WI38 (cell line): ENCODE results near the gene SLAMF6.

Experiments
- H3K4me3 ChIP-seq: 2 replicates; pipeline ENCODE4 v1.5.1; 2011; ENCODE audit warnings: low read depth, mild to moderate bottlenecking, control low read depth, low read length
- CTCF ChIP-seq: IDR thresholded peaks from 2 replicates; pipeline ENCODE4 v1.5.1; 2012; ENCODE audit warnings: low read depth, mild to moderate bottlenecking, control low read depth, low read length

Gene SLAMF6

GRCh38 chr1:160467576-160467975, 55.5 kb downstream of the SLAMF6 start:
- H3K4me3 ChIP-seq, result no peak overlapping the region

DNA sequence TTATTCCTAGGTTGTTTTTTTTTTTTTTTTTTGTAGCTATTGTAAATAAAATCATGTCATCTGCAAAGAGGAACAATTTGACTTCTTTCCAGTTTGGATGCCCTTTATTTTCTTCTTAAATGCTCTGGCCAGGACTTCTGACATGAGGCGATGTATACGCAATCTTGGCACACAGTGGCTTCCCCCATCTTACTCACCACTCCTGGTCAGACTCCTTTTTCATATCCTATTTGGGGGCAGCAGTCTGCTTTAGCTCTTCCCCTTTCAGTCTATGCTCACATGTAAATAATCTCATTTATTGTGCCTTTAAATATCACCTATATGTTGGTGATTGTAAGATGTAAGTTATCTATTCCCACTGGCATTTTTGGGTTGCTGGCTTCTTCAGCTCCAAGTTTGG, 56.1 kb downstream of the SLAMF6 start:
- H3K4me3 ChIP-seq, result no peak overlapping the region
- no peak for TF ChIP-seq CTCF

More at GRCh38 chr1:160467576-160467975, 55.5 kb downstream of the SLAMF6 start:
- no peak for TF ChIP-seq CTCF

GRCh38 chr1:160465123-160465522, 57.9 kb downstream of the SLAMF6 start:
- TF ChIP-seq CTCF, result no peak
- no peak overlapping the region for H3K4me3 ChIP-seq

DNA sequence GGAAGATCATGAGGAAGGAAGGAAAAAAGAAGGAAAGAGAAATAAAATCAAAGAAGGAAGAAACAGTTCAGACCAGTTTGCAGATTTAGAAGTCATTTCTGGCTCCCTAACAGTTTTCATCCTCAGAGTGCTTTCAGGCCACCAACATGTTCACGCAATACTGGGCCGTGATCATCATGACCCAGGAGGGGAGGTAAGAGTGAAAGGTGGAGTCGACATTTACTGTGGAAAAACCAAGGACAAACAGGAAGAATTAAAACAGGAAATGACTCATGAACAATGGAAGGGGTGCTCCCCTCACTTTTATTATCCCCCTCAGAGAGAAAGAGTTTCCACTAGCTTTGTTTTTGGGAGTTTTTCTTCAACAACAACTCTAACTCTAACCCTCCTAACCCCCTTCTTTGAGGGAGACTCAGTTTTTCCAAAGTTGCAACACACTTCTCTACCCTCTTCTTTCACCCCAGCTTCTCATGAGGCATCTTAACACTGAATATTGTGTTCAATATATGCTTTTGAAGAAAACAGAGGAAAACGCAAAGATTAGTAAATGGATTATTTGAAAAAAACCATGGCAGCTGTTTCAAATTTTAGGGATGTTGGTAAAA, 62.3 kb downstream of the SLAMF6 start:
- TF ChIP-seq CTCF, result no peak
- H3K4me3 ChIP-seq, result no peak overlapping the region

DNA sequence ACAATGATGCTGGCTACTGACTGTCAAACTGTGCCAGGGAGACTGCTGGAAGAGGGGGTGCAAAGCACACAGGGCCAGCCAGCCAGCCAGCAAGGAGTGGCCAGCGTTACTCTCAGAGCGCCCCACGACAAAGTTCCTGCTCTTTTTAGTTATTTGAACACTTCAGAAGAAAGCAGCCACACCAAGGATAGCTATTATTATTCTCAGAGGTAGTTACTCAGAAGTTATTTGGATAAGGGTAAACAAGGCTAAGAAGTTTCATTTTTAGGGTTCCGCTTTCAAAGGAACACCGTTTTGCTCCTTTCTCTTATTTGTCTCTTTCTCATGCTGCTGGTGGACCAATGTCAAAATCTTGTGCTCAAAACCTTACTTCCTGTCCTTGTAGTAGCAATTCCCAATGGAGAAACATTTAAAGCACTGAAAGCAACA, 62.8 kb downstream of the SLAMF6 start:
- no peak overlapping the region for H3K4me3 ChIP-seq
- TF ChIP-seq CTCF, result no peak

- H3K4me3 ChIP-seq, result no peak overlapping the region
- no peak for TF ChIP-seq CTCF
These were observed 63.4 kb downstream of the SLAMF6 start for GRCh38 chr1:160459687-160460086.

DNA sequence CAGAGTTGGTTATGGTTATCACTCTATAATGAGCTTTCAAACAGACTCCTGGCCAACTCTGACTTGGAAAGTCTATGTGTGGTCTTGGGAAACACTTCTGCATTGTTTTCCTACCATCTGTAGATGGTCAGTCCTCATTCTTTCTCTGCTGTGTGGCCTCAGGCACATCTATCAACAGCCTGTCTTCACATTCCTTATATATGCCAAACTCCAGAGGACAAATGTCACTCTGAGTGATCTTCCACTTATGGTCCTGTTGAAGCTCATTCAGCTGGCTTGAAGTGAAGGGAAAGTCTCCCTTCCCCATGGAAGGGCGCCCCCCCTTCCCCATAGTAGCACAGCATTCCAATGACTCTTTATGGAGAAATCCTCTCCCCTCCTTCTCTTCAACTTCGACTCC, 64.0 kb downstream of the SLAMF6 start:
- no peak overlapping the region for H3K4me3 ChIP-seq
- TF ChIP-seq CTCF, result no peak
